HG02642 (cell line): ENCODE data around the gene APBB2.
"Not testable (repeated sequence)": the region's sequence is repeated elsewhere in the genome, so short reads cannot be mapped to it uniquely, and the experiment has no call there.

Source experiments
- ATAC-seq: cut with Tn5 transposase; IDR thresholded peaks from one replicate; pipeline ENCODE4 v1.9.1; 2021; ENCODE audit warnings: mild to moderate bottlenecking; ENCODE audit not compliant: unreplicated experiment, poor library complexity

APBB2 gene

GRCh38 chr4:41039317-41039716, 175.0 kb downstream of the APBB2 start:
- no peak for ATAC-seq

GRCh38 chr4:41038304-41038703, 176.0 kb downstream of the APBB2 start:
- no peak for ATAC-seq

- ATAC-seq, result no peak
Measured at GRCh38 chr4:41029098-41029497, 185.2 kb downstream of the APBB2 start.

- no peak for ATAC-seq
Measured at GRCh38 chr4:41028392-41029076, 185.8 kb downstream of the APBB2 start.

GRCh38 chr4:41026971-41027370, 187.4 kb downstream of the APBB2 start:
- ATAC-seq, result no peak

- no peak for ATAC-seq
Measured at GRCh38 chr4:41025824-41026223, 188.5 kb downstream of the APBB2 start.

GRCh38 chr4:41024556-41025491, 189.5 kb downstream of the APBB2 start:
- no peak for ATAC-seq

GRCh38 chr4:41022116-41022515, 192.2 kb downstream of the APBB2 start:
- no peak for ATAC-seq

GRCh38 chr4:41015016-41015675, 199.2 kb downstream of the APBB2 start:
- ATAC-seq, result no peak

GRCh38 chr4:41014158-41014557, 200.2 kb downstream of the APBB2 start:
- no peak for ATAC-seq

- no peak for ATAC-seq
Measured at GRCh38 chr4:41013746-41014145, 200.6 kb downstream of the APBB2 start.

- no peak for ATAC-seq
Measured at GRCh38 chr4:41012911-41013310, 201.4 kb downstream of the APBB2 start.

- no peak for ATAC-seq
Measured at GRCh38 chr4:41012293-41012692, 202.0 kb downstream of the APBB2 start.

- ATAC-seq, result no peak
Measured at GRCh38 chr4:41009411-41009810, 204.9 kb downstream of the APBB2 start.

GRCh38 chr4:41006141-41006540, 208.2 kb downstream of the APBB2 start:
- no peak for ATAC-seq

- no peak for ATAC-seq
Measured at GRCh38 chr4:41002309-41002708, 212.0 kb downstream of the APBB2 start.

- ATAC-seq, result no peak
Measured at GRCh38 chr4:41000356-41000755, 214.0 kb downstream of the APBB2 start.

GRCh38 chr4:40998675-40999358, 215.5 kb downstream of the APBB2 start:
- ATAC-seq, result no peak

GRCh38 chr4:40995850-40996249, 218.5 kb downstream of the APBB2 start:
- no peak for ATAC-seq

- not testable (repeated sequence) for ATAC-seq
Measured at GRCh38 chr4:40994321-40994720, 220.0 kb downstream of the APBB2 start.
